ENCODE results near the gene WDR44. TPM values are rescaled to one million over a fixed set of nuclear protein-coding genes. Genes with fewer than 3 reads are reported as not detected.

The WDR44 gene
- total RNA-seq, 4 donors from 2014 or later, result 12.6 to 16.3 (median 14.1) TPM

- ATAC-seq (no peak), DNase-seq (no peak)
- Histone ChIP-seq H3K9me3 (no peaks in the 10 kb centered on the region), H3K36me3 (no peaks in the 10 kb centered on the region), H3K27me3 (peaks cover 0 to 26% (median 8%) of the 10 kb centered on the region in 3 donors), H3K4me3 (no peak overlapping the region), H3K4me1 (no peaks in the 10 kb centered on the region), H3K27ac (no peak overlapping the region)
- intact Hi-C loops (cut with DNase I; ENCODE audit: low total_unique reads), result no loop called here
- TF ChIP-seq POLR2A (IDR thresholded peaks at IDR 0.05), result no peak
- no peak for TF ChIP-seq CTCF (IDR thresholded peaks at IDR 0.05 in 4 of 5, conservative IDR thresholded peaks at IDR 0.05 in 1 of 5)
- in situ Hi-C loops (cut with MboI; ENCODE audit: low sequenced_read_pairs in 4 of 4), result no loop called here
Observed at GRCh38 chrX:118493653-118494297, 147.9 kb downstream of the WDR44 start.

- Histone ChIP-seq H3K9me3 (no peaks in the 10 kb centered on the region), H3K36me3 (no peaks in the 10 kb centered on the region), H3K27me3 (peaks cover 0 to 33% (median 8%) of the 10 kb centered on the region in 3 donors), H3K4me3 (peak within 1 kb of the TSS; percentile 51 to 56 (median 54)), H3K4me1 (no peaks in the 10 kb centered on the region), H3K27ac (peak within 1 kb of the TSS; percentile 52 to 64 (median 58))
- DNase-seq (peak; percentile 50 to 67), ATAC-seq (peak; percentile 65 to 77)
- in situ Hi-C loops (cut with MboI; ENCODE audit: low sequenced_read_pairs in 4 of 4), result no loop called here
- intact Hi-C loops (cut with DNase I; ENCODE audit: low total_unique reads), result no loop called here
- TF ChIP-seq CTCF (IDR thresholded peaks at IDR 0.05 in 4 of 5, conservative IDR thresholded peaks at IDR 0.05 in 1 of 5) (no peak), POLR2A (IDR thresholded peaks at IDR 0.05) (peak; percentile 29 to 52)
Observed at GRCh38 chrX:118495061-118495921, 149.4 kb downstream of the WDR44 start, which contains the start of gene DOCK11. TSS of gene DOCK11 (plus strand) at chrX:118495815. CDS start at chrX:118495972, 157 bp downstream.

- Histone ChIP-seq H3K27ac (peak overlapping the region; percentile 47 to 64 (median 58)), H3K4me1 (no peaks in the 10 kb centered on the region), H3K9me3 (no peaks in the 10 kb centered on the region), H3K4me3 (peak overlapping the region; percentile 51 to 56 (median 54)), H3K27me3 (peaks cover 0 to 33% (median 8%) of the 10 kb centered on the region in 3 donors), H3K36me3 (no peaks in the 10 kb centered on the region)
- DNase-seq (peak; percentile 4 to 26), ATAC-seq (peak; percentile 21 to 26)
- intact Hi-C loops (cut with DNase I; ENCODE audit: low total_unique reads), result no loop called here
- in situ Hi-C loops (cut with MboI; ENCODE audit: low sequenced_read_pairs in 4 of 4), result no loop called here
- no peak for TF ChIP-seq POLR2A (IDR thresholded peaks at IDR 0.05)
- TF ChIP-seq CTCF (IDR thresholded peaks at IDR 0.05 in 4 of 5, conservative IDR thresholded peaks at IDR 0.05 in 1 of 5), result no peak
Observed at GRCh38 chrX:118495958-118496762, 150.3 kb downstream of the WDR44 start.

GRCh38 chrX:118496763-118497079 is 150.8 kb downstream of the WDR44 start:
- no peak for DNase-seq
- TF ChIP-seq CTCF (IDR thresholded peaks at IDR 0.05 in 4 of 5, conservative IDR thresholded peaks at IDR 0.05 in 1 of 5) (no peak), POLR2A (IDR thresholded peaks at IDR 0.05) (no peak)
- no peak for ATAC-seq
- no peaks in the 10 kb centered on the region for H3K9me3 ChIP-seq
- peak overlapping the region; percentile 10 to 64 (median 58) for H3K27ac ChIP-seq
- no peaks in the 10 kb centered on the region for H3K36me3 ChIP-seq
- in situ Hi-C loops (cut with MboI; ENCODE audit: low sequenced_read_pairs in 4 of 4), result no loop called here
- H3K27me3 ChIP-seq, result peaks cover 0 to 33% (median 8%) of the 10 kb centered on the region in 3 donors
- H3K4me3 ChIP-seq, result peak overlapping the region; percentile 51 to 56 (median 54)
- intact Hi-C loops (cut with DNase I; ENCODE audit: low total_unique reads), result no loop called here
- H3K4me1 ChIP-seq, result no peaks in the 10 kb centered on the region
